GM19324 (cell line): ENCODE data around the gene RRAD.
"Not testable (repeated sequence)": the region's sequence is repeated elsewhere in the genome, so short reads cannot be mapped to it uniquely, and the experiment has no call there.

Experiments used
- ATAC-seq: cut with Tn5 transposase; IDR thresholded peaks from one replicate; pipeline ENCODE4 v1.9.1; 2021; ENCODE audit warnings: mild to moderate bottlenecking, moderate library complexity; ENCODE audit not compliant: unreplicated experiment, low FRiP score

The RRAD gene

GRCh38 chr16:66952430-66953110 is 27.2 kb upstream of the RRAD start:
- no peak for ATAC-seq

- no peak for ATAC-seq
These were observed 25.8 kb upstream of the RRAD start for GRCh38 chr16:66950971-66951790.

- ATAC-seq, result no peak
These were observed 25.1 kb upstream of the RRAD start for GRCh38 chr16:66950437-66950836.

- no peak for ATAC-seq
These were observed 24.1 kb upstream of the RRAD start for GRCh38 chr16:66949472-66949871.

GRCh38 chr16:66948837-66949225 is 23.5 kb upstream of the RRAD start:
- no peak for ATAC-seq

GRCh38 chr16:66948134-66948836 is 22.9 kb upstream of the RRAD start:
- ATAC-seq, result no peak

- no peak for ATAC-seq
These were observed 22.1 kb upstream of the RRAD start for GRCh38 chr16:66947302-66948065.

- no peak for ATAC-seq
These were observed 21.6 kb upstream of the RRAD start for GRCh38 chr16:66946974-66947301.

GRCh38 chr16:66946541-66946940 is 21.2 kb upstream of the RRAD start:
- no peak for ATAC-seq

- ATAC-seq, result no peak
These were observed 20.6 kb upstream of the RRAD start for GRCh38 chr16:66945939-66946338.

- not testable (repeated sequence) for ATAC-seq
These were observed 19.6 kb upstream of the RRAD start for GRCh38 chr16:66944971-66945370.

- no peak for ATAC-seq
These were observed 18.7 kb upstream of the RRAD start for GRCh38 chr16:66944054-66944441.

GRCh38 chr16:66943426-66944053 is 18.2 kb upstream of the RRAD start:
- ATAC-seq, result no peak

GRCh38 chr16:66942981-66943380 is 17.6 kb upstream of the RRAD start:
- ATAC-seq, result no peak

GRCh38 chr16:66940236-66940635 is 14.9 kb upstream of the RRAD start:
- no peak for ATAC-seq

GRCh38 chr16:66939366-66939765 is 14.0 kb upstream of the RRAD start:
- ATAC-seq, result no peak

- no peak for ATAC-seq
These were observed 12.5 kb upstream of the RRAD start for GRCh38 chr16:66937725-66938337.

GRCh38 chr16:66936889-66937554 is 11.7 kb upstream of the RRAD start:
- no peak for ATAC-seq

GRCh38 chr16:66936462-66936861 is 11.1 kb upstream of the RRAD start:
- ATAC-seq, result no peak
